ENCODE data around the gene GNAL.

GNAL gene

GRCh38 chr18:11762429-11762828 lies 73.4 kb downstream of the GNAL start:
- DNase-seq (ENCODE audit: low read depth) = no peak

- DNase-seq (ENCODE audit: low read depth) = no peak
Observed at GRCh38 chr18:11767329-11767728, 78.3 kb downstream of the GNAL start.

GRCh38 chr18:11767935-11768334 lies 78.9 kb downstream of the GNAL start:
- no peak for DNase-seq (ENCODE audit: low read depth)

- DNase-seq (ENCODE audit: low read depth) = no peak
Observed at GRCh38 chr18:11775436-11776174, 86.5 kb downstream of the GNAL start.

- DNase-seq (ENCODE audit: low read depth) = no peak
Observed at GRCh38 chr18:11780042-11780441, 91.0 kb downstream of the GNAL start.

- no peak for DNase-seq (ENCODE audit: low read depth)
Observed at GRCh38 chr18:11783716-11784331, 94.8 kb downstream of the GNAL start.

- DNase-seq (ENCODE audit: low read depth) = no peak
Observed at GRCh38 chr18:11784674-11785304, 95.7 kb downstream of the GNAL start.

DNA sequence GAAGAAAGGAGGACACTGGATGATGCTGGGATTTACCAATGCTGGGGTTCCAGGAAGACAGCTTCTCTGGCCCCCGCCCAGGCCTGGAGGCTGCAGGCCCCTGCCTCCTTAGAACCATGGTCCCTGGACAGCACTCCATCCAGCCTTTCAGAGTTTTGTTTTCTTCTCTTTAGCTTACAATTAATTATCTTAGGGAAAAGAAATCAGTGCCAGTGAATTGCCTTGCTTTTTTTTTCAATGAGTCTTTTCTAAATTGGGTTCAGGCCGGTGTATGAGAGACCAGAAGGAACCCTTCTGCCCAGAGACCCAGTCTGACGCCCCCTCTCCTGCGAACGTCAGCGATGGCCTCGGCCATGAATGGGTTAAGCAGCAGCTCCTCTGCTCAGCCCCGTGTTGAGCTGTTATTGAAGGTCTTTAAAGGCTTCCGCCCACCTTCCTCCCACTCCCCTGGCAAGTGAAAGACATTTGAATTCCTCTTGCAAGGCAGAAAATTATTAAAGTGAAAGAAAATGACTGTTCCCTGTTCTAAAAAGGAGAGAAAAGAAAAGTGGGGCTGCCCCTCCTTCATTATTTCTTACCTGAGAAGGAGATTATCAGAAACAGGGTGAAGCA lies 96.5 kb downstream of the GNAL start:
- no peak for DNase-seq (ENCODE audit: low read depth)

DNA sequence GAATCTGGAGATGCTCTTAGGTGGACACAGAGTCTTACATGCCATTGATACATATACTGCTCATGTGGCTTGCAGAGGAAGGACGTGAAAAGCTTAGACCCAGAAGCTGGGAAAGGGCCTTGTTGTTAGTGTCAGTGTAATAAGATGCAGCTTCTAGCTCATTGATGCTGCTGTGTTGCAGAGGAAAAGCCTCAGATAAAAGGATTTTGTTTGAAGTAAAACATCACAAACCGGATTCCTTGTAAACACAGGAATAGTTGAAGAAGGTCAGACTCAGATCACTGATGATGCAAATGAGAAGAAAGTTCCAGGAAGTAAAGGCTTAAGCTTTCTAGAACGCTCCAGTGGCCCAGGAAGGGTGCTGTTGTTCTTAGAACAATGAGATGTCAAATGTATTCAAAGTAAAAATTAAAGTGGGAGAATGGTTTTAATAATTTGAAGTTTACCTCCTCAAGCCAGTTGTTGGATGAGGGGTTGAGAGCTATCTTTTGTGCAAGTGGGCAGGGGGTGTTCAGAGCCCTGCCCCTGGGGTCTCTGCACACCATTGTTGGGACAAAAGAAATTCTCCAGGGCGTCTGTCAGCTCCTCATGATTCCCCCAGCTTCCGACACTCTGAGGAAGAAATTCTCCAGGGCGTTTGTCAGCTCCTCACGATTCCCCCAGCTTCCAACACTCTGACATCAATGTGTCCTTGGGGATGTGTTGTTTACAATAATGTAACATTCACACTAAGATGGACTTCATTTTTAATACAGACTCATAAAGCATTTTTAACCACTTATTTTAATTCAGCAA lies 100.8 kb downstream of the GNAL start:
- DNase-seq (ENCODE audit: low read depth) = no peak

DNA sequence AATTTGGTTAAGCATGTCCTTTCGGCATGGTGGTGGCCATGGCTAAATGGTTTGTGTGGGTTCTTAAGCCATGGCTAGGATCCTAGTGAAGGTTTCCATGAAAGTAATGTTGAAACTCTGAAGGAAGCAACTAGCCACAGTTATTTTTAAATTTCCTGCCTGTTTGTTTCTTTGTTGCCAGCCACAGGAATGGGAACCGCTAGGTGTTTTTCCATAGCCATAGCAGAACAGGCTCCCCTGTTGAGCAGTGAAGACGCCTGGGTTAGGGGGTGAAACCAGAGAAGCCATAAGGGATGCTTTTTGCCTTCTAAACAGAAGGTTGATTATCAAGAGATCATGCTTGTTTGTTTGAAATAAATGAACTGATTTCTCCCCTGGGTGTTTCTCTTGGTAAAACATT lies 102.1 kb downstream of the GNAL start:
- DNase-seq (ENCODE audit: low read depth) = no peak

DNA sequence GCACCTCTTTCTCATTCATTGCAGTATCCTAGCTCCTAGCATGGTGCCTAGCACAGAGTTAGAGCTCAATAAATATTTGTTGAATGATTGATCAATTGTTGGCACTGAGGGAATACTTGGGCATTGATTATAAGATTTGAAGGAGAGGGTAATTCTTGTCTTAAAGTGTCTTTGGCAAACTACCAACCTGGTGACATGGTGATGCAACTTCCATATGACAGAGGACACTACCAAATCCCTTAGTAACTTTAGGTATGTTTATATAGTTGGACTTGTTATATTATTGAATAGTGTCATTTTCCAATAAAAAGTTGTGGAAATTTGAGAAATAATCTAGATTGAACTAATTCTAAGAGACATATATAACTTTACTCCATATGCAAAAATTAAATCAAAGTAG lies 103.6 kb downstream of the GNAL start:
- DNase-seq (ENCODE audit: low read depth) = no peak

- DNase-seq (ENCODE audit: low read depth) = no peak
Observed at GRCh38 chr18:11794195-11794594, 105.1 kb downstream of the GNAL start.

- DNase-seq (ENCODE audit: low read depth) = no peak
Observed at GRCh38 chr18:11795916-11796315, 106.9 kb downstream of the GNAL start.

- no peak for DNase-seq (ENCODE audit: low read depth)
Observed at GRCh38 chr18:11798271-11798670, 109.2 kb downstream of the GNAL start.

DNA sequence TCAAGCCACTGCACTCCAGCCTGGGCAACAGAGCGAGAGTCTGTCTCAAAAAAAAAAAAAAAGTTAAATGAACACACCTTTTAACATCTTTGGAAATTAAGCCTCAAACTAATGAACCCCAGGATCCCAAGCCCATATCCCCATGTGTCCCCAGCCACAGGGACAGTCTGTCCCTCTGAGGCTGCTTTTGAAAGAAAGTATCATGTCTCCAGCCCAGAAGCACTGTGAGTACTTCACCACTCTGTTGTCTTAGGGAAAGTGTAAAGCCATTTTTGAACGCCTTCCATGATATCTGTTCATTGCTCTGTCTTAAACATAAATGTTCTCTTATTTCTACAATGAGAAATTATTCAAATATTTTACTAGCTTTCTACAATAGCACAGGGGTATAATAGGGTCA lies 110.0 kb downstream of the GNAL start:
- DNase-seq (ENCODE audit: low read depth) = no peak

- no peak for DNase-seq (ENCODE audit: low read depth)
Observed at GRCh38 chr18:11800566-11801334, 111.7 kb downstream of the GNAL start.

DNA sequence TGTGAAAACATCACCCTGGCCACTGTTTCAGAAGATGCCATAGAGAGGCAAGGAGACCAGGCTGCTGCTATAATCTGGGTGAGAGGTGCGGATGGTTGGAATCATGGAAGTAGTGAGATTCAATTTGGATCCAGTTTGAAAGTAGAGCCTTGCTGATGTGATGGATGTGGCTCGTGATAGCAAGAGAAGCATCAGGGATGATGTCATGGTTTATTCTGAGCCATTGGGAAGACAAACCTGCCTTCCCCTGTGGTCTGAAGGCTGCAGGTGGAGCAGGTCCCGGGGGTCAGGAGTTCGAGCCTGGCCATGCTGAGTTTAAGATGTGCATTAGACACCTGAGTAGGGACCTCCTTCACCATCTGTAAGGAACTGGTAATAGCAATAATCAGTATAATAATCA lies 112.5 kb downstream of the GNAL start:
- no peak for DNase-seq (ENCODE audit: low read depth)

DNA sequence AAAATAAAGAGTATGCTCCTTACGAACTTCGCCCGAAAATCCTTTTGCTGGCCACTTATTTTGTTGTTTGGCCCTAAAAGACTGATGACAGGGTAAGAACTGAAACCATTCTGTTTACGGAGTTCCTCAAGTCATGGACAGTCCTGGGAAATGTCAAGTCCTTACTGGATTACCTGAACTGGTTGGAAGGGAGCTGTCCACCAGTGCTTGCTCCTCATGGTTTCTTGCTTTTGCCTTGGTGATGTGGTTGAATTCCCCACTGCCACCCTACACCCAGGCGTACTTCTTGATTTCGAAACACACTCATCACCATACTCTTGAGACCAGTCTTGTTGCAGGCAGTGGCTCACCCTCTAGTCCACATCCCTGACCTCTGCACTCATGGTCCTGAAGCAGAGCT lies 113.1 kb downstream of the GNAL start:
- DNase-seq (ENCODE audit: low read depth) = no peak

DNA sequence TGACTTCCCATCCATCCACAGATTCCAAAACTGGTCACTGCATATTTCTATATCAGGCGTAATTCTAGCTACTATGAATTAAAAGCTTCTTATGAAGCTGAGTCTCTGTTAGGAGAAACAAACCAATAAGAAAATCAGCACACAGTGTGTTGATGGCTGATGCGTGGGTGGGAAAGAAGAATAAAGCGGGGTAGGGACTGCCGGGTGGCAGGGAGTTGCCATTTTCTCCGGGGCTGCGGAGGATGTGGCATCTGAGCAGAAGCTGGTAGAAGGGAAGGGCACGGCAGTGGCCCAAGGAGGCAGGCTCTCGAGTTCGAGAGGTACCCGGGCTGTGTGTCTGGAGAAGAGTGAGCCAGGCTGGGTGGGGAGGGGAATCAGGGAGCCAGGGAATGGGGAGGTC lies 113.5 kb downstream of the GNAL start:
- no peak for DNase-seq (ENCODE audit: low read depth)

GRCh38 chr18:11807233-11807632 lies 118.2 kb downstream of the GNAL start:
- no peak for DNase-seq (ENCODE audit: low read depth)

All from stimulated activated CD8-positive, alpha-beta memory T cell treated with anti-CD3 and anti-CD28 coated beads, Interleukin-15, amount 100 ng/mL, for 1 hour (primary cell).